Measurements from ENCODE around the gene ZNF343.

ZNF343 gene

DNA sequence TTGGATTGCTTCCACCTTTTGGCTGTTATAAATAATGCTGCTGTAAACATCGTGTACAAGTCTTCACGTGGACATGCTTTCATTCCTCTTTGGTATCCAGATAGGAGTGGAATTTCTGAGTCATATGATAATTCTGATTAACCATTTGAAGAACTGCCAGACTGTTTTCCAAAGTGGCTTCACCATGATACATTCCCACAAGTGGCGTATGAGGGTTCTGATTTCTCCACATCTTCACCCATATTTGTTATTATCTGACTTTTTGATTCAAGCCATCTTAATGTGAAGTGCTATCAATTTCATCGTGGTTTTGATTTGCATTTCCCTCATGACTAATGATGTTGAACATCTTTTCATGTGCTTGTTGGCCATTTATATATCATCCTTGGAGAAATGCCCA lies 35.2 kb downstream of the ZNF343 start:
- H3K27ac ChIP-seq: no peak overlapping the region
- POLR2A ChIA-PET (ENCODE audit: low non-redundant PET): no interaction called here
- TF ChIP-seq, protein P1, sequence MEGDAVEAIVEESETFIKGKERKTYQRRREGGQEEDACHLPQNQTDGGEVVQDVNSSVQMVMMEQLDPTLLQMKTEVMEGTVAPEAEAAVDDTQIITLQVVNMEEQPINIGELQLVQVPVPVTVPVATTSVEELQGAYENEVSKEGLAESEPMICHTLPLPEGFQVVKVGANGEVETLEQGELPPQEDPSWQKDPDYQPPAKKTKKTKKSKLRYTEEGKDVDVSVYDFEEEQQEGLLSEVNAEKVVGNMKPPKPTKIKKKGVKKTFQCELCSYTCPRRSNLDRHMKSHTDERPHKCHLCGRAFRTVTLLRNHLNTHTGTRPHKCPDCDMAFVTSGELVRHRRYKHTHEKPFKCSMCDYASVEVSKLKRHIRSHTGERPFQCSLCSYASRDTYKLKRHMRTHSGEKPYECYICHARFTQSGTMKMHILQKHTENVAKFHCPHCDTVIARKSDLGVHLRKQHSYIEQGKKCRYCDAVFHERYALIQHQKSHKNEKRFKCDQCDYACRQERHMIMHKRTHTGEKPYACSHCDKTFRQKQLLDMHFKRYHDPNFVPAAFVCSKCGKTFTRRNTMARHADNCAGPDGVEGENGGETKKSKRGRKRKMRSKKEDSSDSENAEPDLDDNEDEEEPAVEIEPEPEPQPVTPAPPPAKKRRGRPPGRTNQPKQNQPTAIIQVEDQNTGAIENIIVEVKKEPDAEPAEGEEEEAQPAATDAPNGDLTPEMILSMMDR (conservative IDR thresholded peaks at IDR 0.05; ENCODE audit: low read depth): no peak
- DNase-seq (ENCODE audit: low spot score): peak; percentile 17
- CTCF ChIA-PET: no interaction called here

DNA sequence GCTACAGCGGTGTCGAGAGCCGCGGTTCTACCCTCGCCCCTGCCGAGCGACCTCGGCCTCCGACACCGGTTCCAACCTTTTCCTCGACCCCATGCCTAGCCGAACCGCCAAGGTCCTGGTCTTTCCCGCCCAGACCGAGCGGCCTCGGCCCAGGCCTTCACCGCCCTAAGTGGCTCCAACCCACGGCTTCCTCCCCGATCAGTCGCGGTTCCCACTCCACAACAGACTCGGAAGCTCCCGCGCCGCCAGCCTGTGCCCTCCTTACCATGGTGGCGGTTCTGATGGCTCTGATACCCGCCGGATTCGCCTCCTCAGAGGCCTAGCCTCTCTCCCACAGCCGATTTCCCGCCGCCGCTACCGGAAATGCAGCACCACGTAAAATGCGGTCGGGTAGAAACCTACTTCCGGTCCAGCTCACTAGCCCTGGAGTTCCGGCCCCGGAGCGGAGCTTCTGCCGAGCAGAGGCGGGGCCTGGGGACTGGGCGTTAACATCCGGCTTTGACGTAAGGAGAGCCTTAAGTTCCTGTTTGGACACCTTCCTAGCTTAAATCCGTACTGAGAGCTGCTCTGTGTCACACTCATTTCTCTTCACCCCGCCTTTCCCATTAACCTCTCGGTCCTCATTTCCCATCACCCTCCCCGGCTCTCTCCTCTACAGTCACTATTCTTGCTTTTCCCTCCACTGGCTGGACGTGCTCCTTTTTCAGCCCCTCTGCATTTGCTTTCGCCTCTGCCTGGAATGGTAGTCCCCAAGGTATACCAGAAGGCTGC lies 38.1 kb downstream of the ZNF343 start, which contains the start of gene SNRPB:
SNRPB (minus strand) TSS at position 367 of the 771 bp plus-strand sequence; CDS start at position 268, 99 bp downstream.
- CTCF ChIA-PET: interaction anchor here (0.8 to 1.4 kb wide), 2 partner anchors 18 to 264 kb away, joined by 4 to 6 read pairs; no protein-coding TSS in a partner anchor
- POLR2A ChIA-PET (ENCODE audit: low non-redundant PET): interaction anchor here (0.6 kb wide), 1 partner anchor 781 kb away, joined by 3 read pairs; no protein-coding TSS in a partner anchor
- H3K27ac ChIP-seq: peak within 1 kb of the TSS; percentile 91
- TF ChIP-seq, protein P1 (conservative IDR thresholded peaks at IDR 0.05; ENCODE audit: low read depth): no peak
- DNase-seq (ENCODE audit: low spot score): peak; percentile 99

DNA sequence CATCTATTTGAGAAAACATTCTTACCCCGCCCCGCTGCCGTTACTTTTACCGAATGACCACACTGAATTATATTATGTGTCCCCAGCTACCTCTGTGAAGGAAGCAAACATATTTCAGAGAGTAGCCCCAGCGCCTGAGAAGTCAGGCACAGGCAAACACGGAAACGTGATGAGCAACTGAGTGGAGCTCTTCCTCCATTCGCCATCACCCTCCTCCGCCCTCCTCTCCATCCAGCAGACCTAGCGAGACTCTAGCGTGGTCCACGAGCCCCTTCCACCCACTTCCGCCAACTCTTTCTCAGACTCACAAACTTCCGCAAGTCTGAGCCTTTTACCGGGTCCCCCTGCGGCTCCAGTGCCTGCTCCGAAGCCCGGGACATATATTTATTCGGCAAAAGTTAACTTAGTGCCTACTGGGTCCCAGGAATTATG lies 38.7 kb downstream of the ZNF343 start:
- ChIA-PET POLR2A (ENCODE audit: low non-redundant PET) (interaction anchor here (0.6 kb wide), 1 partner anchor 781 kb away, joined by 3 read pairs; no protein-coding TSS in a partner anchor), CTCF (interaction anchor here (1.4 kb wide), 1 partner anchor 18 kb away, joined by 4 read pairs; no protein-coding TSS in a partner anchor)
- TF ChIP-seq, protein P1 (conservative IDR thresholded peaks at IDR 0.05; ENCODE audit: low read depth): no peak
- H3K27ac ChIP-seq: peak overlapping the region; percentile 91
- peak; percentile 68 for DNase-seq (ENCODE audit: low spot score)

DNA sequence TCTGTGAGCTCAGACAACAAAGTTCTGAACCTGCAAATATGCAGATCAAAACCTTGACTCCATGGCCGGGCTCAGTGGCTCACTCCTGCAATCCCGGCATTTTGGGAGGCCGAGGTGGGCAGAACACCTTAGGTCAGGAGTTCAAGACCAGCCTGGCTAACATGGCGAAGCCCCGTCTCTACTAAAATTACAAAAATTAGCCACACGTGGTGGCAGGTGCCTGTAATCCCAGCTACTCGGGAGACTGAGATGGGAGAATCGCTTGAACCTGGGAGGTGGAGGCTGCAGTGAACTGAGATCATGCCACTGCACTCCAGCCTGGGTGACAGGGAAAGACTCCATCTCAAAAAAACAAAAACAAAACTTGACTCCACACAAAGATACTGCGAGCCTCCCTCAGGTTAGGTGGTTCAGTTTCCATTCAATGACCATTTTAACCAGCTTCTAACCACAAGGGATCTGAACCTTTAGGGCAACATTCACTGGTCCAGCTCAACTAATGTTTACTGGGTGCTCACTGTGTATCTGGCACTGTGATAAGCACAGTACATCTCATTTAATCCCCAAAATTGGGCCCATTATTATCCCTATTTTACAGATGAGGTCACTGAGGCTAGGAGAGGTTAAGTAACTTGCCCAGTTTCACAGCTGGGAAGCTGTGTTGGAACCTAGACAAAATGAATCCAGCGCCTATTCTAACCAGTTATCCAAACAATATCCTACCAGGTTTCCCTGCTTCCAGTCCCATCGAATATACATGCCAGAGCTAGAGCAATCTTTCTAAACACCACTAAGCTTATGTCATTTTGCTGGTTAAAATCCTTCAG lies 39.9 kb downstream of the ZNF343 start:
- TF ChIP-seq, protein P1 (conservative IDR thresholded peaks at IDR 0.05; ENCODE audit: low read depth): no peak
- ChIA-PET POLR2A (ENCODE audit: low non-redundant PET) (no interaction called here), CTCF (interaction anchor here (1.4 kb wide), 1 partner anchor 17 kb away, joined by 8 read pairs; no protein-coding TSS in a partner anchor)
- DNase-seq (ENCODE audit: low spot score): no peak
- peak overlapping the region; percentile 91 for H3K27ac ChIP-seq

DNA sequence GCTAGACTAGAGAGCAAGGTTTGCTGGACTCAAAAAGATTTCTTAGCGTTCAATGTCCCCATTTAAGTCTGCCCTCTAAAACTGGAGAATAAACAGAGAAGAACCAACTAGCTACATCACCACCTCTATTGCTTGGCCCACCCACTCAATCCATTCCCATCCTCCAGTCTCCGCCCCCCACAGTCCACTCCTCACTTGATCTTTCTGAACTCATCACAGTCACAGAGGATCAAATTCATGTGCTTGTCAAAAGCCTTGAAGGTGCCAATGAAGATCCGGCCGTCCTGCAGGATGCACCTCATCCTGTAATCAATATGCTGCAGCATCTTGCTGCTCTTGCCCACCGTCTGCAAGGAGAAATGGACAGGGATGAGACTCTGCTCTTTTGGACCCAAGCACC lies 41.3 kb downstream of the ZNF343 start:
- no peak for DNase-seq (ENCODE audit: low spot score)
- no peak overlapping the region for H3K27ac ChIP-seq
- TF ChIP-seq, protein P1 (conservative IDR thresholded peaks at IDR 0.05; ENCODE audit: low read depth): no peak
- ChIA-PET CTCF (interaction anchor here (0.6 to 1.4 kb wide), 2 partner anchors 12 to 449 kb away, joined by 3 to 4 read pairs; no protein-coding TSS in a partner anchor), POLR2A (ENCODE audit: low non-redundant PET) (no interaction called here)

DNA sequence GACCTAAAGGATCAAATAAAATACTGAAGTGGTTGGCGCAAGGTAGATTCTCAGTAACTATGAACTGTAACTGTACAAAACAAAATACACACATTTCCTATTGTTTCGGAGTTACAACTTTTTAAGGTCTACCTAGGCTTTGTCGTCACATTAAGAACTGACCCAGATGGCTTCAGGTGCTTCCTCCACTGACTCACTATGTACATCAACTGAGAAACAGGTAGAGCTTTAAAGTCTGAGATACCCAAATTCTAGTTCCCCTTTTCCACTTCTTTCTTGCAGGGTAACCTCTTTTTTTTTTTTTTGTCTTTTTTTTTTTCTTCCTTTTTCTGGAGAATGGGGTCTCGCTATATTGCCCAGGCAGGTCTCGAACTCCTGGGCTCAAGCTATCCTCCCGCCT lies 43.6 kb downstream of the ZNF343 start:
- CTCF ChIA-PET: no interaction called here
- no peak overlapping the region for H3K27ac ChIP-seq
- no peak for DNase-seq (ENCODE audit: low spot score)
- TF ChIP-seq, protein P1 (conservative IDR thresholded peaks at IDR 0.05; ENCODE audit: low read depth): no peak
- POLR2A ChIA-PET (ENCODE audit: low non-redundant PET): no interaction called here
